ENCODE data around the gene AOC3.

DNA sequence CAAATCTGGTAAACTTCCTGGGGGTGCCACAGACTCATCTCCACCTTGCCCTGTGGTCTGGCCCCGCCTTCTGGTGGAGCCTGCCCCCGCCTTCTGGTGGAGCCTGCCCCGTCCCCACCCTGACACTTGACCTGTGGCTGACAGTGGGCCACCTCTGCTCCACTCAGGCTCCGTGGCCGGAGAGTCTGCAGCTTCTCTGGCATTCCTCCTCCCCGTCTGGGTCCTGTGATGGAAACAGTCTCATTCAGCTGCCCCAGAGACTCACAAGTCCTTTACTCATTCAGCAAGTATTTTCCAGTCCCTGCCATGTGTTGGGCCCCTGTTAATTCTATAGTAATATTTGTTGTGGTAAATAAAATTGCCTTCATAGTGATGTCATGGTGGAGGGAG is 28.6 kb downstream of the AOC3 start:
- TF ChIP-seq POLR2A (IDR thresholded peaks at IDR 0.05) (no peak), CTCF (IDR thresholded peaks at IDR 0.05) (no peak)
